Endothelial cell of umbilical vein (primary cell): ENCODE data around the gene C1orf35.

Source experiments
- CTCF ChIP-seq, 2 donors: IDR thresholded peaks; 1 replicate in 1 of 2; 2 replicates in 1 of 2; pipeline ENCODE4 v1.5.1; 2011; ENCODE audit warnings: low read length in 2 of 2, mild to moderate bottlenecking in 2 of 2, moderate library complexity in 2 of 2, control low read depth in 1 of 2, inconsistent platforms in 1 of 2, low read depth in 1 of 2; ENCODE audit not compliant: insufficient read depth in 1 of 2; ENCODE audit errors: extremely low read depth in 1 of 2
- EZH2 ChIP-seq: IDR thresholded peaks from 2 replicates; pipeline ENCODE4 v1.6.1; 2012; ENCODE audit warnings: borderline replicate concordance, low read depth, mild to moderate bottlenecking, moderate library complexity, low read length, inconsistent platforms; ENCODE audit not compliant: severe bottlenecking
- GATA2 ChIP-seq: IDR thresholded peaks from 2 replicates; pipeline ENCODE4 v1.7.0; 2011; ENCODE audit warnings: low read depth, mild to moderate bottlenecking, moderate library complexity, mixed read lengths, low read length; ENCODE audit not compliant: insufficient read length, insufficient read depth
- MAX ChIP-seq: IDR thresholded peaks from 2 replicates; pipeline ENCODE4 v1.6.1; 2011; ENCODE audit not compliant: insufficient read depth, insufficient read length
- POLR2A ChIP-seq: IDR thresholded peaks from 2 replicates; pipeline ENCODE4 v1.6.1; 2012; ENCODE audit warnings: low read depth, mild to moderate bottlenecking, control low read depth, low read length
- POLR2AphosphoS5 ChIP-seq: IDR thresholded peaks from 2 replicates; pipeline ENCODE4 v1.6.1; 2012; ENCODE audit warnings: low read depth, mild to moderate bottlenecking, control low read depth, low read length, moderate library complexity; ENCODE audit not compliant: insufficient read depth

DNA sequence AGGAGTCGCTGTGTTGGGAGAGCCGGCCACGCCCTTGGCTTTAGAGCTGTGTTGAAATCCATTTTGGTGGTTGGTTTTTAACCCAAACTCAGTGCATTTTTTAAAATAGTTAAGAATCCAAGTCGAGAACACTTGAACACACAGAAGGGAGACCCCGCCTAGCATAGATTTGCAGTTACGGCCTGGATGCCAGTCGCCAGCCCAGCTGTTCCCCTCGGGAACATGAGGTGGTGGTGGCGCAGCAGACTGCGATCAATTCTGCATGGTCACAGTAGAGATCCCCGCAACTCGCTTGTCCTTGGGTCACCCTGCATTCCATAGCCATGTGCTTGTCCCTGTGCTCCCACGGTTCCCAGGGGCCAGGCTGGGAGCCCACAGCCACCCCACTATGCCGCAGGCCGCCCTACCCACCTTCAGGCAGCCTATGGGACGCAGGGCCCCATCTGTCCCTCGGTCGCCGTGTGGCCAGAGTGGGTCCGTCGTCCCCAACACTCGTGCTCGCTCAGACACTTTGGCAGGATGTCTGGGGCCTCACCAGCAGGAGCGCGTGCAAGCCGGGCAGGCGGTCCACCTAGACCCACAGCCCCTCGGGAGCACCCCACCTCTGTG, 4.7 kb downstream of the C1orf35 start:
- TF ChIP-seq POLR2AphosphoS5, result no peak
- no peak for TF ChIP-seq CTCF (IDR thresholded peaks at IDR 0.05; ENCODE audit: extremely low read depth in 1 of 2, insufficient read depth in 1 of 2, low read depth in 1 of 2, low read length in 2 of 2)
- no peak for TF ChIP-seq EZH2
- no peak for TF ChIP-seq POLR2A
- TF ChIP-seq MAX, result no peak
- no peak for TF ChIP-seq GATA2
